ENCODE results near the gene POU6F2.

The POU6F2 gene

DNA sequence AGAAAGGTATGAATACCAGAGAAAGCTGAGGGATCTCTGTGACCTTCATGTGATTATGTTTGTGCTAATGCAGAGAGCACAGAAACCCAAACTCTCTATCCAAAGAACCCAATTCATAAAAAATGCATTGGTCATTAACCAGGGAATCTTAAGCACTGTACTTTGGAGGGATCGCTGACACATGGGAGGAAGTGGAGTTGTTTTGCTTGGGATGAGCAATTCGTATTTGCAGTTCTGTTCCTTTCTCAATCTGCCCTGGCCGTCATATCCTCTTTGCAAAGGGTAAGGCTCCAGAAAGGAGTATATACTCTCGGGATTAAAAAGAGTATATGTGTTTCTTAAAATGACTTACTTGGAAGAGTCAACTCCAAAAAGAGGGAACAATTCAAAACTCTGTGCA, 221.3 kb downstream of the POU6F2 start:
- DNase-seq = no peak

DNA sequence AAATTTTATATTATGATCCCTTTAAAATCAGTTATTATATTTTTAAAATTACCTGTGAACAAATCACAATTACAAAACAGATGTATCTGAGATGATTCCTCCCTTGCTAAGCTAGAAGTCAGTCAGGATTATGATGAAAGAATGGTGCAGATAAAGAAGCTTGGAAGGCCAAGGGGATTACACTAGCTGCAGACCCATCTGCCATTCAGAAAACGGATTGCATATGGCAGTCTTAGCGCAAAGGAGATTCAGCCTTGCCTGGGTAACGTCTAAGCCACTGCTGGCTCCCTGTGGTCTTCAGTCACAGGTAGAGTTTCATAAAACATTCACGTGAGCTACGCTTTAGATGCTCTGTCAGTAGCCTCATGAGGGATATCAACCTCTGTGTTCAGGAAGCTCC, 222.2 kb downstream of the POU6F2 start:
- no peak for DNase-seq

DNA sequence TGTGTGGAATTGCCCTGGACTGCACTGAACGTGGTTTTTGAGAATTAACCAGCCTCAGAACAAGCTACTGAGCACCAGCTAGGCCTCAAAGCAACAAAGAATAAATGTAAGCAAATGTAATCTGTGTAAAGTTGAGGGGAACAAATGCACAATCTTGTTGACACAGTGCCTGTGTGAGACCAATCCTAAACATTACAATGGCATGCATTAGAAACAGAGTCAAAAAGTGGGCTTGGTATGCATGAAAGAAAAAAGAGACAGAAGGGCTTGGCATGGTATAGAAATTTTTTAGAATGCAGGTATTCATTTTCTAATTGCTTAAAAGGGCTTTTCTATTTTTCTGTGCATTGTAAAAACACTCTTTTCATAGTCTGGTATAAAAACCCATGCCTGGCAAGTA, 224.3 kb downstream of the POU6F2 start:
- DNase-seq = no peak

DNA sequence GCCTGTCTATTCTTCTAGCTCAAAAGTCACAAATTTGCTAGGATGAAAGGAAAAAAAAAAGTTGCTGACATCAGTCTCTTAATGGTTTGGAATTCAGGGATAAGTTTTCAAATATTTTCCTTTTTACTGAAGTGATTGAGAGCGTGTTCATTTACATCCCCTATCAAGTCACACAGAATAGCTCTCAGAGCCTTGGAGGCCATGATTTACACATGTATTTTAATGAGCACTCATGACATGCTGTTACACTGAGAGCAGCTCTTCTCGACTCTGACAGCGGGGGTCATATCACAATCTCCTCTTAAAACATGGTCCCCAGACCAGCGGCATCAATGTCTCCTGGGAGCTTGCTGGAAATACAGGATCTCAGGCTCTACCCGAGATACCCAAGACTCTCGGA, 232.7 kb downstream of the POU6F2 start:
- DNase-seq = no peak

DNA sequence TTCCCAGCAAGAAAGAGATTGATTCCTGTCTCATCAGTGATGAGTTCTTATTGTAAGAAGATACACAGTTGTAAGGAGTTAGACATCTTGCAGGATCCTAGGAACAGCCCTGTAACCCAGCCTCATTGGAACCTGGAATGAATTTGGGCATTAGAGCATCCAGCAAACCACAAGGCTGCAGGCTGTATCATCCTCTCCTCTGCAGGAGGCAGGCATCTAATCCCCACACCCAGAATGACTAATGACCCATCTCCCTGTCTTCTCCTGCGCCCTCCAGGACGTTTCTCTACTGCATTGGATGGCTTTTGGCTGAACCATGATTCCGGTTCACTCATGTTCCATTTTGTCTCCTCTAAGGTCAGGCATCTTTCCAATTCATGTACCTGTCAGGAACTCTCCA, 233.9 kb downstream of the POU6F2 start:
- DNase-seq = no peak

DNA sequence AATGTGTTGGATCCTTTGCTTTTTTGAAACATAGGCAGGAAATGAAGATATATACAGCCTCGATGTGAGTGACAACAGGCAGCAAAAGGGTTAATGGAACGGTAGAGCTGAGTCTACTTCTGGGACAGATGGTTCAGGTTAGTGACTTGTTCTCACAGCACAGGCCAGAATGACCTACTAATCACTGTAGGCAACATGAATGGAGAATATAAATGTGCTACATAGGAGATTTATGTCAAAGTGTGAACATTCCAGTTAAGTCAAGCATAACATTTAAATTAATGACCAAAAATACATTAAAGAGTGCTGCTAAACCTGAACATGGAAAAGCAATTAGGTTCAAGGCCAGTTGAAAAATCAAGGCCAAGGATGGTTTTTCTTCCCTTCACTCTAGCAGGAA, 235.2 kb downstream of the POU6F2 start:
- DNase-seq = no peak

DNA sequence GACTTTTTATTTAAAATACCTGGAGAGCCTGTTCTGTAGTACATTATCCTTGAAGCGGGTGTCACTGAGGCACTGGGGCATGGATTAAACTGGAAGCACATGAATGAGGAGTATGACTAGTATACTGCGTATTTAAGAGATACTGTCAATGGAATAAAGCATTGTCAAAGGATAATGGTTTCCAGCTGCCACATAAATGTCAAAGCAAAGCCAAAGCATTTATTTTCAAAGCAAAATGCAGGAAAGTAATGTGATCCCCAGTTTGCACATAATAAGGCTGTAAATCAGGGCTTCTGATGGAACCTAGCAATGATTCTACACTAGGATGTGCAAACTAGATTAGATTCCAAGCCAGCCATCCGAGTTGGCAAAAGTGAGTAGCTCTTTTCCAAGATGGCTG, 240.1 kb downstream of the POU6F2 start:
- no peak for DNase-seq

DNA sequence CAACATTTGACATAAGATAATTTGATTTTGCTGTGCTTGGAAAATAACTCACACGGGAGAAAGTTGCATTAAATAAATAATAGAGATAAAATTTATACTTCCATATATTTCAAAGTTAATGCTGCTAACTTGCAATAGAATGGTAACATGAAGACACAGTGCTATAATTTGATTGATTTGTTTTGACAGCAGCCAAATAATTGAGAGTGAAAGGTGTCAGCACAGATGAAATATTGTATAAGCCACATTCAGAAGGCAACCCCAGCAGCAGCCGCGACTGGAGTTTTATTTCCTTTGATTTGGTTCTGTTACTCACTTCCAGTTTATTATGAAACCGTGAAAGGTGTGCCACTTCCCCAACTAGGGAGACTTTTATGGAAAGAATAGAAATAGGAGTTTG, 242.2 kb downstream of the POU6F2 start:
- DNase-seq = no peak

DNA sequence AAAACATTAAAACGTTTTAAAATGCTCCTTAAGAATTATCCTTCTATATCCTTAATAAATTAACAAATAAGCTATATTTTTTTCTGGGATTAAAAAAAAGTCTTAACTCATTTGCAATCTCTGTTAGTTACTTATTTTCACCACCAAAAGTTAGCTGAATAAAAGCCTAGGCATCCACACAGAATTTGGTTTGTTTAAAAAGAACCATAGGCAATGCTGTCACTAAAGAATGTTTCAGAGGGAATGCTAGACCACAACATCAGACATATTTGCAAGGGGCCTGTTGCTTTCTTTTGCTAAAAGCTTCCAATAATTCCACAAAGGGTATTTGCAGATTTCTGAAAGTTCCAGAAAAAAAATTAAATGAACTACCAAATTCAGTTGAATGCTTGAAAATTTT, 244.2 kb downstream of the POU6F2 start:
- no peak for DNase-seq

DNA sequence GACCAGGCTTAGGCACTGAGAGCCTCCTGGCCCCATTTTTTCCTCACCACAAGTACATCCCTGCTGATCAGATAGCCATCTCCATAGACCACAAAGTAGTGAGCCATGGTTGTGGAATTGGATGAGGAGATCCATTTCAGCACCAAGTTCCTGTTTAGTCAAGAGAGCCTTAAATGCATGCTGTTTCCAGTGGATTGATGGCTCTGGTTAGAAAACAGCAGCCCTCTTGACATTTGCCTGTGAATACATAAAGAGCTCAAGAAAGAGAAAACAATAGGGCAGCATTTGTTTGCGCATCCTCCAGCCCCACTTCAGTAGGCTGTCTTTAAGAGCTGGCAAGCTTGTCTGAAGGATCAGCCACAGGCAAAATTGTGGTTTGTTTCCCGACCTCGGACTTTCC, 251.2 kb downstream of the POU6F2 start:
- no peak for DNase-seq

DNA sequence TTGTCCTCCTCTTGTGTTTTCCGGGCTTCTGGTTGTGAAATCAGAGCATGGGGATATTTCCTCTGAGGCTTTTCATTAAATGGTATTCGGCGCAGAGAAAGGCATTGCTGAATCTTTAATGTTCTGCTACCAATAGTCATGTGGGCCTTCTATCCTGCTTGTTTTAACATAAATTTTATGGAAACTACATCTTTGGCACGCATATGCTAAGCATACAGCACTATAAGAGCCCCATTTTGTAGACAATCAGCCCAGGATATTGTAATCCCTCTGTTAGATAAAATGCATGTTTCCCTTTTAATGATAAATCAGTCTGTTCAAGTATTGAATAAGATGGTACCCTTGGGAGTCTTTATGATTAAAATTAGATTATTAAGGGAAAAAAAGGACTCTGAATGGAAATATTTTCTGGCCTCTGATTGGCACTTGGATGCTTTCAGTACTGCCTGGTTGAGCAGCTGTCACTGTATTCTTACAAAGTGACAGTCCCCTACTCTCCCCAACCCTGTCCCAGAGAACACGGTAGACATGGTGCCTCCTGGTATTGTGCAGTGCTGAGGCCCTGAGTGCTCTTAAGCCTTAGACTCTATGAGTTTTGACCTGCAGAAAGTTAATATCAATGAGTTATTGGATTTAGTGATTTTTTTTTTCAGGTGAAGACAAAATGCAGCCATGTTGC, 256.3 kb downstream of the POU6F2 start:
- no peak for DNase-seq

DNA sequence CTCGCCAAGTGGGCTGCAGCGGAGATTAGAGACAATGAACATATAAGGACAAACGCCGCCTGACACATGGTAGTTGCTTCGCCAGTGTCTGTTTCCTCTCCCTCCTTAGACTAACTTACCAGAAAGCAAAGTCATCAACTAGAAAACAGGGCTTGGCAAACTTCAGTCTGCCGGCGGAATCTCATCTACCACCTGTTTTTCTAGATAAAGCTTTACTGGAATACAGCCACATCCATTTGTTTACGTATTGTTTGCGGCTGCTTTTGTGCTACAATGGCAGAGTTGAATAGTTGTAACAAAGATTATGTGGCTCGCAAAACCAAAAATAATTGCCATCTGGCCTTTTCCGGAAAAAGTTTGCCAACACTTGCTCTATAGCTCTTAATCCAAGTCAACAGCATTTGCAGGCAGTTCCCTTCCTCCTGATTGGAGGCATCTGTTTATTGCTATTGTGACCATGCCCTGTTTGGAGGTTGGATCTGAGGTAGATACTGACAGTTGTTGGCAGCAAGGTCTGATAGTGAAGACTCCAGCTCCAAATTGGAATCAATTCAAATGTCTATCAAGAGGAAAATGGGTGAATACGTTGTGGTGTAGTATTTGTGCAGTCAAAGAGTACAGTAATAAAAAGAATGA, 260.6 kb downstream of the POU6F2 start:
- DNase-seq = no peak

DNA sequence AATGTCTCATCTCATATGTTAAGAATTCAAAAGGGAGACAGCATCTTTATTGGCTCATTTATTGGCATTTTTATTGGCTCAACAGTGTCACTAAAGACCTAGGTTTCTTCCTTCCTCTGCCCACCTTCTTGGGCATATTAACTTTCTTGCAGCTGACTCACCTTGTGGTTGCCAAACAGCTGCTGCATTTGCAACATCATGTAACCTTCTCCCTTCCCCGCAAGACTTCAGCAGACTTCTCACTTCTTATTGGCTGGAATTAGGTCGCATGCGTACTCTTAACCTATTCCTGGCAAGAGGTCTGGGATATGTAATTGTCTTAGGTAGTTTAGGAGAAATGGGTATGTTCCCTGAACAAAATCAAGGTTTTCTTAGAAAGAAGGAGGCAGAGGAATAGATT, 263.2 kb downstream of the POU6F2 start:
- no peak for DNase-seq

DNA sequence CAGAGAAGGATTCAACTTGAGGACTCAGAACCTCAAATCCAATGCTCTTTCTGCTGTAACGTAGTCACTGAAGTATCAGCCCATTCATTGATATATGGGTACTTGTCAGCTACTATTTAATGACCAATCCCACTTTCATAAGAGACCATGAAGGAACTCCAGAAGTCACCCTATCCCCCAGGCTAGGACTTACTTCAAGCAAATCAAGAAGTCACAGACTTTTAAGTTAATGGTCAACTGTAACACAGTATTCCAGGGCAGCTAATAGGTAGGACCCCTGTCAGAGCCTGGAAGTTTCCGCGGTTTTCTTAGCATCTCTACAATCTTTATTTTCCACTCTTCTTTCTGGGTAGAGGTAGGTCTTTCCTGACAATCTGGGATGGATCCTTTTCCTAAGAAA, 269.9 kb downstream of the POU6F2 start:
- no peak for DNase-seq

DNA sequence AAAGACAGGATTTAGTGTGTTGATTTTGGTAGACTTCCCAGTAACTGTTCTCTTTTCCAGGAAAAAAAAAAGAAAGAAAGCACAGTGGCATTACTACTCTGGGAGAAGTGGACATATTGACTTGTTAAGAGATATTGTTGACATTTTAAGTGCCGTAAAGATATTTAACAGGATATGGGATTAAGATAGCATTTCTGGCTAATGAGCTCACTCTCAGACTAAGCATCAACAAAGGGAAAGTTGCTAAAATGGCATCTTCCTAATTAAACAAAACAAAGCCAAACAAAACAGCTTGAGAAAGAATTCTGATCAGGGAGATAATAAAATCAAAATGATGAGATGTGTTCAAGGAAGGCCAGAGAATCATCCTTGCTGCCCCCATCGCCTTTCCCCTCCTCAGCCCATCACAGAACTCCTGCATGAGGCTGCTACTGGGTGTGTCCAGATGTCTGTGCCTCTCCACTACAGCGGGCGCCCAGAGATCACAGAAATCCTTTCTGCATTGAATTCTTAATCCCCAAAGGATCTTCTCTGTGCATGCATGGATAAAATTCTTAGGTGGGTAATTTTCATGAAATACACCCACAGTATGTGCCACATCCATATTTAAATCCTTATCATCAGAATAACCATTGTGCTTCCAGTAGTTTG, 270.5 kb downstream of the POU6F2 start:
- no peak for DNase-seq

DNA sequence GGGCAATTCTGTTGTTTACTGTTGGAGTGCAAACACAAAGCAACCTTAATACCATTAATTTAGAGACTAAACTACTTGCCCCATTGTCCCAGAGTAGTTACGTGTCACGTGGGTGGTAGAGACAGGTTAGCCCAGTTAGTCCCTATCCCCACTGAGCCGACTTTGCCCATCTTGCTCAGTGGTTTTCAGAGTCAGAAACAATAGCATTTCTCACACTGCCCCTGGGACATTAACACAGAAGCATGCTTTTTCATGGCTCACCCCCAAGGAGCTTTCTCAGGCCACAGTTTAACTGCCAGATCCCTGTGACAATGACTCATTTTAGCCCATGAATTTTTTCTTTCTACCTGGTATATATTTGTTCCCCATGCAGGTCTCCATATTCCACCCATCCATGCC, 271.0 kb downstream of the POU6F2 start:
- DNase-seq = no peak

DNA sequence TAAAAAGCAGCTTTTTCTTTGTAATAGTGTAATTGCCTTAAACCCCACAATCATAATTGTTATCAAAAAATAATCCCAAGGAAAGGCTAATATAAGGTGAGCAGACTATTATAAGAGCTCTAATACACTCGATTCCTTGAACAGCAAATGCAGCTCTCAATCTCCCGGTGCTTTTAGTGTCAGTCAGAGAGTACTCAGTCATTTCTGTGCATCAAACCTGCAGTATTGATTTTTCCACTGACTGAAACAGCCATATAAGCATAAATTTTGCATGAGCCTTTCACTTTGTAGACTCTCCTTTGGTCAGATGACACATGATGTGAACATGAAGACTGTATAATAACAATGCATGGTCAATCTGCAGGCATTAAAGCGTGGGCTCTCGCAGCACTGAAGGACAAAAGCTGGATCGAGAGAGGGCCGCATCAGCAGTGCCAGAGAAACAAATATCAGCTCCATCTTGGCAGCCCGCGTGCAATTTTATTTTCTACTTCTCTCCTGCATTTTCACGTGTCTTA, 272.0 kb downstream of the POU6F2 start:
- no peak for DNase-seq

DNA sequence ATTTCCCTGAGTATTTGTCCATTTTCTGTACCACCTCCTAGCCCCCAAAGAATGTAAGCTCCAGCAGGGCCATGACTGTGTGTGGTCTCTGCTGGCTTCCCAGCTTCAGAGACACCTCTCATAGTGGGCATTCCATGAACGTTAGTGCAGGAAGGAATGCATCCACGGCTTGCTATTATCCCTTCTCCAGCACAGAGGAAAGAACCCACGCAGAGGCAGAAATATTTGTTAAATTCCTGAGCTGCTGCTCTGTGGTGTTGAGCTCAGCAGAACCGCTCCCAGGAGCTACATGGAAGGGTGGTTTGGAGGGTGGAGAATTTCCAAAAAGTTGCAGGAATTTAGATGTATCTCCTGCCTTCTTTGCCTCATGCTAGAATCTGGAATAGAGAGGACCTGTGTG, 275.2 kb downstream of the POU6F2 start:
- no peak for DNase-seq

DNA sequence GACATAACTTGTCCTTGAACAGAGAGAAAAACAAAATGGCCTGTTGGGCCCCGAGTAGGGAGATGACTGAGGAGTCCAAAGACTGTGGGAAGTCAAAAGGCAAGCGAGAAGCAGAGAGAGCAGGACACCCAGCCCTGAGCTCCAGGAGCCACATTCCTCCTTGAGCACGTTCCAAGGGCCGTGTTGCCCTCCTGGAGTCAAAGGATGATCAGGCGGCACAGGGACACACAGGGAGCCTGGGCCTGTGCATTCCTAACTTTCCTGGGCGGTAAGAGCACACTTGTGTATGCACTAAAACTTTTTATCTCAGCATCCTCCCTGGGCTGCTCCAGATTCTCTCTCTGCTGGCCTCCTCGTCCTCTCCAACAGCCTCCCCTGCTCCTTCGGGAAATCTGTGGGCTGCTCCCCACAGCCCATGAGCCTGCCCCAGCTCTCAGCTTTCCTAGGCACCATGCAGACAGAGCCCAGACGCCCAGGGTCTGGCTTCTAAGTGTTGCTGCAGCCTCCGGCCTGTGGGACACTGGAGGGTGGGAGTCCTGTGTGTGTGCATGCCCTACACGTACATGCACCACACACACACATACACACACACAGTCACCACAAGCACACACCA, 281.8 kb downstream of the POU6F2 start:
- DNase-seq = no peak

DNA sequence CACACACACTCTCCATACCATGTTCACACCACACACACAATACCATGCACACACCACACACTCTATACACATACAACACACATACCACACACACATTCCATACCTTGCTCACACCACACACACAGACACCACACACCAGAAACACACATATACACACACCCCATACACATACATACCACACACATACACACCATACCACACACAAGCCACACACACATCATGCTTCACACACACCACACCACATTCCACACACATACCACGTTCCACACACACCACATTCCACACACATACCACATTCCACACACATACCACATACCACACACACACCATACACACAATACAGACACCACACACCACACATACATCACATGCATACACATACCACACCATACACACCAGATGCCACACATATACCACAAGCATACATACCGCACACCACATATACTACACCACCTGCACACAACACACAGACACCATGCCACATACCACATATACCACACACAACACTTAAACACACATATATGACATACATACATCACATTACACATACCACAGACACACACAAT, 282.7 kb downstream of the POU6F2 start:
- DNase-seq = no peak

DNA sequence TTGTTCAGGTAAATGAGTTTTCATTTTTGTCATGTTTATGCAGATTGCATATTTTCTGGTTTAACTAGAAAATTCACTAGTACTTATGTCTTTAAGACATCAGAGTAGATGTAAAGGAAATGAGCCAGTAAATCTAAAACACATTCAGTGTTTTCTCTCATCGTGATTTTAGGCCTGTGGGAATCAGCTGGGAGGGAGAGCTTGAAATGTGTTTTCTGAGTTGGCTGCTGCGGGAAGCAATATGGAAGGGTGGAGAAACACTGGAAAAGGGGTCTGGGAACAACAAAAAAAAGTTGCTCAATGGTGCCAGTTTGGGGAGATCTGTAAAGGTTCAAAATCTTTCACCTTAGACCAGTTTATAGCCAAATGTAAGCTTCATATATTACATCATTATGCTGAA, 284.1 kb downstream of the POU6F2 start:
- no peak for DNase-seq

DNA sequence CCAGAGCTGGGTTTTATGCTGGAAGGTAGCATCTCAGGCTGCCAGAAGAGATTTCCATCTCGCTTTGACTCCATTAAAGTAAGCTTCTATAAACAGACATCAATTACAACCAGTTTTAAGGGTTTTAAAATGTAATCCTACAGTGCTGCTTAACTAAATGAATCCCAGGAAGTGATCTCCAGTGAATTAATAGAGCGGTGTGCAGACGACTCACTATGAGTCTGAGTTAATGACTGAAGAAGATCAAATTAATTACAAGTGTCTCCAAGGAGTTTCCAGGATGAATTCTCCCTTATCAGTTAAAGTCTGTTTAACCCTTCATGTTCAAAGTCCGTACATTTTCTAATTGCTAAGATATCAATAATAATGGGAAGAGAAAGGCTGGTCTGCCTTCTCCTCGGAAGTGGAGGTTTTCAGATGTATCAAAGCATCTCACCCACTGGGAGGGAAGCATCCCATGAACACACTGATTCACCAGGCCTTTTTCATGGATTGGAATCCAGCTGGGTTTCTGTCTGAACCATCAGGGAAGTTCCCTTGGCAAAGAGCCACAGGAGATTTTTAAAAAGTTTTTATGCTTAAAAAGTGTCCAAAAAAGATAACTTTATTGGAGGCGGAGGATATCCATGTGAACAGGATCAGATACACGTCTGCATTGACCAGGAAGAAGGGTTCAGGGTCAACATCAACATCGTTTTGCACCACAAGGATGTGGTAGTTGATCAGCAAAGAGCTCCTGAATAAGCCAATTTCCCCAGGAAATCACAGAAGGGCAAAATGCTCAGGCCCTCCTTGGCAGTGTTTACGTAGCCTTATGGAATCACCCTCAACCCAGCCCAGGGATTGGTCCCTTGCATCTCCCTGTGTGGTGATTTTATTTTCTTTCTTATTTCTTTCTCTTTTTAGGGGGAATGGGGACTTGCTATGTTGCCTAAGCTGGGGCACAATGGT, 288.2 kb downstream of the POU6F2 start:
- DNase-seq = no peak
